WERI-Rb-1 (cell line): ENCODE results near the gene AMIGO3.

Experiments used
- DNase-seq: peaks from one replicate; pipeline ENCODE4 v3.0.0-alpha.2; 2020
- H3K27ac ChIP-seq: fragments of 250-450 bp; sonication (Bioruptor Pico); 2 replicates; pipeline ENCODE4 v1.5.1; 2020; ENCODE audit warnings: mild to moderate bottlenecking, moderate library complexity
- H3K27me3 ChIP-seq: fragments of 250-450 bp; sonication (Bioruptor Pico); 2 replicates; pipeline ENCODE4 v1.5.1; 2021; ENCODE audit warnings: mild to moderate bottlenecking, low read depth, moderate library complexity; ENCODE audit not compliant: insufficient read depth, severe bottlenecking
- H3K36me3 ChIP-seq: fragments of 250-450 bp; sonication (Bioruptor Pico); 2 replicates; pipeline ENCODE4 v1.5.1; 2020; ENCODE audit warnings: mild to moderate bottlenecking, moderate library complexity
- H3K4me3 ChIP-seq: 2 replicates; pipeline ENCODE4 v1.5.1; 2011; ENCODE audit warnings: low read depth, mild to moderate bottlenecking, control low read depth, low read length
- H3K9me3 ChIP-seq: fragments of 250-450 bp; sonication (Bioruptor Pico); 2 replicates; pipeline ENCODE4 v1.5.1; 2021; ENCODE audit warnings: mild to moderate bottlenecking, moderate library complexity; ENCODE audit not compliant: severe bottlenecking
- CTCF ChIP-seq: IDR thresholded peaks from 2 replicates; pipeline ENCODE4 v1.5.1; 2011; ENCODE audit warnings: low read depth, mild to moderate bottlenecking, control low read depth, inconsistent platforms, low read length

Gene AMIGO3

GRCh38 chr3:49716169-49716568 is 3.3 kb downstream of the AMIGO3 start:
- no peak overlapping the region for H3K4me3 ChIP-seq
- no peak overlapping the region for H3K27ac ChIP-seq
- H3K27me3 ChIP-seq: no peaks in the 10 kb centered on the region
- TF ChIP-seq CTCF: no peak
- H3K9me3 ChIP-seq: no peaks in the 10 kb centered on the region
- no peak for DNase-seq
- peaks cover 24% of the 10 kb centered on the region for H3K36me3 ChIP-seq

- Histone ChIP-seq H3K9me3 (no peaks in the 10 kb centered on the region), H3K27ac (no peak overlapping the region), H3K36me3 (peaks cover 19% of the 10 kb centered on the region), H3K4me3 (no peak overlapping the region), H3K27me3 (no peaks in the 10 kb centered on the region)
- no peak for TF ChIP-seq CTCF
- no peak for DNase-seq
Observed at GRCh38 chr3:49715611-49716121, 3.8 kb downstream of the AMIGO3 start.

- no peaks in the 10 kb centered on the region for H3K27me3 ChIP-seq
- H3K36me3 ChIP-seq: peaks cover 15% of the 10 kb centered on the region; the same call in 1 of the 2 replicates
- DNase-seq: no peak
- TF ChIP-seq CTCF: no peak
- no peak overlapping the region for H3K27ac ChIP-seq
- no peak overlapping the region for H3K4me3 ChIP-seq
- no peaks in the 10 kb centered on the region for H3K9me3 ChIP-seq
Observed at GRCh38 chr3:49714728-49715550, 4.5 kb downstream of the AMIGO3 start.

GRCh38 chr3:49713336-49714105 is 6.0 kb downstream of the AMIGO3 start:
- TF ChIP-seq CTCF: no peak

GRCh38 chr3:49712631-49713317 is 6.7 kb downstream of the AMIGO3 start:
- peaks cover 12% of the 10 kb centered on the region; the same call in 1 of the 2 replicates for H3K36me3 ChIP-seq
- no peak overlapping the region for H3K27ac ChIP-seq
- no peaks in the 10 kb centered on the region for H3K9me3 ChIP-seq
- H3K27me3 ChIP-seq: no peaks in the 10 kb centered on the region
- no peak for DNase-seq
- TF ChIP-seq CTCF: no peak
- H3K4me3 ChIP-seq: no peak overlapping the region

More at GRCh38 chr3:49713336-49714105, 6.0 kb downstream of the AMIGO3 start:
- H3K4me3 ChIP-seq: no peak overlapping the region
- DNase-seq: no peak
- H3K27me3 ChIP-seq: no peaks in the 10 kb centered on the region
- H3K36me3 ChIP-seq: peaks cover 15% of the 10 kb centered on the region; the same call in 1 of the 2 replicates
- no peak overlapping the region for H3K27ac ChIP-seq
- no peaks in the 10 kb centered on the region for H3K9me3 ChIP-seq
